GM10266 (cell line): ENCODE data around the gene CSRNP3.

Source experiments
- DNase-seq: peaks from one replicate; pipeline ENCODE4 v3.0.0; 2012; ENCODE audit errors: extremely low spot score
- TF ChIP-seq, protein P1 (sequence below): IDR thresholded peaks from 2 replicates; pipeline ENCODE4 v1.5.1; 2012; ENCODE audit warnings: mild to moderate bottlenecking, low read depth; ENCODE audit not compliant: control insufficient read depth, insufficient read depth; ENCODE audit errors: missing control alignments

Gene CSRNP3

DNA sequence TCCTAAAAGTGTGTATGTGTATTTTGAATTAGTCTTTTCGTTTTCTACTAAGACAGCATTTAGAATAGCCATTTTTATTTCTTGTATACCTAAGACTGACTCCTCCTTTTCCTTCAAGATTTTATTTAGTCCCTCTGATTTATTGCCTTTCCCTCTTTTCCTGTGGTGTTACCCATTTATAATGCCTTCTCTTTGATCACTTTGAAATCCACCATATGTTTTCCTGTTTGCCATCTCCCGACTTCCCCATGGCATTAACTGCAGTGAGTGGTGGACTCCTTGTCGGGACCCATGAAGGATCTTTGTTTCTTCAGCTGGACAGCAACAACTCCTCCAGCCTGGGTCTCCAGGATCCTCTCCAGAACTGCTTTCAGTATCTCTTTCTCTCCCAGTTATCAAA, 160.7 kb downstream of the CSRNP3 start:
- TF ChIP-seq, protein P1, sequence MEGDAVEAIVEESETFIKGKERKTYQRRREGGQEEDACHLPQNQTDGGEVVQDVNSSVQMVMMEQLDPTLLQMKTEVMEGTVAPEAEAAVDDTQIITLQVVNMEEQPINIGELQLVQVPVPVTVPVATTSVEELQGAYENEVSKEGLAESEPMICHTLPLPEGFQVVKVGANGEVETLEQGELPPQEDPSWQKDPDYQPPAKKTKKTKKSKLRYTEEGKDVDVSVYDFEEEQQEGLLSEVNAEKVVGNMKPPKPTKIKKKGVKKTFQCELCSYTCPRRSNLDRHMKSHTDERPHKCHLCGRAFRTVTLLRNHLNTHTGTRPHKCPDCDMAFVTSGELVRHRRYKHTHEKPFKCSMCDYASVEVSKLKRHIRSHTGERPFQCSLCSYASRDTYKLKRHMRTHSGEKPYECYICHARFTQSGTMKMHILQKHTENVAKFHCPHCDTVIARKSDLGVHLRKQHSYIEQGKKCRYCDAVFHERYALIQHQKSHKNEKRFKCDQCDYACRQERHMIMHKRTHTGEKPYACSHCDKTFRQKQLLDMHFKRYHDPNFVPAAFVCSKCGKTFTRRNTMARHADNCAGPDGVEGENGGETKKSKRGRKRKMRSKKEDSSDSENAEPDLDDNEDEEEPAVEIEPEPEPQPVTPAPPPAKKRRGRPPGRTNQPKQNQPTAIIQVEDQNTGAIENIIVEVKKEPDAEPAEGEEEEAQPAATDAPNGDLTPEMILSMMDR: no peak

DNA sequence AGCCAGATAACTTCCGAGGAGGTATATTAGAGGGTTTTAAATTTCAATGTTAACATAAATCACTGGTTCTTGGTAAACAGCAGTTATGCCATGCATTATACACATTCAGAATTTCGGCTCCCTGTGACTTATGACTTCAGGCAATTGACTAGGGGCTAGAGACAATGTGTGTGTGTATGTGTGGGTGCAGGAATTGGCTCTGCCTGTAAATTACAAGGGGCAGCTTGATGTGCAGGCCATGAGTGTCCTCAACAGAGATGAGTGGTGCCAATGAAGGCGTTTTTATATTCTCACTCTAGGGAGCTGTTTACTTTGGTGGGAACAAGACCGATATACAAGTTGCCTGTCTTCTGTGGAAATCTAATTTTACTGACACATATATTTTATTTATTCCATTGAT, 161.6 kb downstream of the CSRNP3 start:
- TF ChIP-seq, protein P1: no peak
- no peak for DNase-seq

More for the DNA sequence above, 160.7 kb downstream of the CSRNP3 start:
- DNase-seq: no peak

DNA sequence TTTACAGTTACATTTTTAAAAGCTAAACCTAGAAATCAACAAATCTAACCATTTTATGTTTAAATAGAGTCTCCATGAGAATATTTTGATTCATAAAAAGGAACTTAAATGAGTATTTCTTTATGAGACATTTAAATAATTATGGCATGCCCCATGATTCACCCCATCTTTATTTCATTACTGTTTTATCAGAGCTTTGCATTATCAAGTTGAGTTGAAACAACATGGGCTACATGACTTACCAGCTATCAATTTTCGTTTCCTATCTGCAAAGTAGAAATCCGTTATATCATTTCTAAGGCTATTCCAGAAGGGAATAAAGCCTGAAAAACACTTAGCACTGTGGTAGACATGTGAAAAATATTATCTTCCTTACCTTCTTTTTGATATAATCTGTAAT, 163.1 kb downstream of the CSRNP3 start:
- TF ChIP-seq, protein P1: no peak
- no peak for DNase-seq

DNA sequence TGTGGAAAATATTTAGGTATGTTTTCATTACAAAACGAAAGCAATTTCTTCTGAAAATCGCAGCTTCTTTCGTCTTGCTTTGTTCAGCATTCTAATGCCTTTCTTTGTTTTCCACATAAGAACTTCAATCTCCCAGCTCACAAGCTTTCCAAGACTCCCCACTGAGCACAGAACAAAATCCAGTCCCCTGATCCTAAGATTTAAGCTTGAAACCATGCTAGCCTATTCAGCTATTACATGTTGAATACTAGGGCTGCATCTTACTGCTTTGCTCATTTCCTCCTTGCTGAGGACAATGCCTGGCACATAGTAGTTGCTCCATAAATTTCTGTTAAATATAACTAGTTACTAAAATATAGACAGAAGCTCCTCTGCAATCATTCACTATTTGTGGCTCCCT, 163.9 kb downstream of the CSRNP3 start:
- TF ChIP-seq, protein P1: no peak
- DNase-seq: no peak

DNA sequence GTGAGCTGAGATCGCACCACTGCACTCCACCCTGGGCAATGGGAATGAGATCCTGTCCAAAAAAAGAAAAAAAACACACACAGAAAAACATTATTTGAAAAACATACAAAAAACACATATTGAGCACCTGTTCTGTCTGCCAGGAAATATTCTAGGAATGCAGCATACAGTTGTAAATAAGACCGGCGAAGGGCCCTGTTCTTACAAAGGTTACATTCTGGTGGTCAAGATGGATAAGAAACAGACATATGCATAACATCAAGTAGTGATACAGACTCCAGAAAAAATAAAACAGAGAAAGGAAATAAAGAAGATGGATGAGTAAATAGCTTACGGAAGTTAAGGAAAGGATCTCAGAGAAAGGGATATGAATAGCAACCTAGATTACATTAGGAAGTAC, 164.8 kb downstream of the CSRNP3 start:
- TF ChIP-seq, protein P1: no peak
- DNase-seq: no peak

DNA sequence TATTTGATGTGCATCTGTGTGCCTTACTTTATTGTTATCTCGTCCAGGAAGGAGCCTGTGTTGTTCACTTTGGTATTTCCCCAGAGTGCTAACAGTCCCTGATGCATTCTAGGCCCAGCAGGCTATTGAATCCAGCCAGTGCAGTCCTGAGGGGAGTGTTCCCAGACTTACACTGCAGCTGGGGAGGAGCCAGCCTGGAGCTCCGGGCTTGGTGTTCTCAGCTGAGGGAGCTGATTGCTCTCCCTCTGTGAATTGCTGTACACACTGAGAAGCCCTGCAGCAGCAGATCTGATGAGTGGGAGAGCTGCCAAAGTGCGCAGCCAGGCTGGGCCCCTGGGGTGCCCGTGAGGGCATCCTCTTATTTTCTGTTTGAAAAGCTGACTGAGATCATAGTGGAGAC, 165.4 kb downstream of the CSRNP3 start:
- no peak for DNase-seq
- TF ChIP-seq, protein P1: no peak

DNA sequence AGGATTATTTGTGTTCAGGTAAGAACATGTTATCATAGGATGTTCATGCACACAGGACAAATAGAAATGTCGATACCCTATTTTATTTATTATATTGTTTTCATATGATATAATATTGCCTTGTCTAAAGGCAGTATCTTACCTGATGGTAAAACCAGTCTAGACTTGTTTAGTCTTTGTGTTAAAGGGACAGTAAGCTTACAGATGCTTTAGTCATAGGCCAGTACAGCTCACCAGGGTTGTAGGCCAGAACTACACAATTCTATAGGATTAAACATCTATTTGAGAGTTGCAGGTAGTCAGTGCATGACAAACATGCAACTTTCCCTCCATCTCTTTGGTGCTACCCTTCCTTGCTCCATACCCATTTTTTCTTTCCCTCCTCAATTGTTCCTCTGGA, 166.0 kb downstream of the CSRNP3 start:
- TF ChIP-seq, protein P1: no peak
- DNase-seq: no peak

DNA sequence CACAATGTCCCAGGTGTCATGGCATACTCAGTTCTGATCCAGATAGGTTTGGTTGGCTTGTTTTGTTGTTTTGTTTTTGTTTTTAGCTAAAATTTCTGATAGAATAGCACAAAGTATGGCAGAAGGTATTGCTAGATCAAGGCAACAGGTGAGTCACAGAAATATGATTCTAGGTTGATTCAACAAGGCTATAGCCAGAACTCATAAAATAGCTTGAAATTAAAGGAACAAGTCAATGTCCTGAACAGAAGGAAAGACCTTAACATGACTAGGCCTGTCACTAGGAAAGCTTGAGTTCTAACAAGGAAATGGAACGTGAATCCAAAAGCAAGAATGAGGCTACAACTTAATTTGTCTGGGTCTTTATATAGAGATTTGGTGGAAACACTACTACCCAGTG, 167.5 kb downstream of the CSRNP3 start:
- TF ChIP-seq, protein P1: no peak

More for the DNA sequence above, 167.5 kb downstream of the CSRNP3 start:
- DNase-seq: no peak
